Neural cell (in vitro differentiated cells): ENCODE data around the gene LHFPL2. TPM values are rescaled to one million over a fixed set of nuclear protein-coding genes. Genes with fewer than 3 reads are reported as not detected.

Source experiments
- H2AFZ ChIP-seq: fragments of 200-600, 300-800 bp; sonication (generic), shearing (Covaris generic); 2 replicates; pipeline ENCODE4 v1.6.0; 2014; ENCODE audit warnings: low read depth, mild to moderate bottlenecking, antibody characterized with exemption, low read length, moderate library complexity
- H3F3A ChIP-seq: fragments of 200-600 bp; shearing (Covaris generic); 2 replicates; pipeline ENCODE4 v1.6.1; 2016; ENCODE audit warnings: mild to moderate bottlenecking, moderate library complexity, mixed read lengths, antibody characterized with exemption, low read length; ENCODE audit not compliant: insufficient read depth, poor library complexity, severe bottlenecking
- H3K27ac ChIP-seq: fragments of 200-600, 300-800 bp; sonication (generic), shearing (Covaris generic); 2 replicates; pipeline ENCODE4 v1.5.1; 2014; ENCODE audit warnings: mild to moderate bottlenecking, low read length, moderate library complexity
- H3K27me3 ChIP-seq: fragments of 300-800, 200-600 bp; sonication (generic), shearing (Covaris generic); 2 replicates; pipeline ENCODE4 v1.6.0; 2014; ENCODE audit warnings: mild to moderate bottlenecking, low read depth, low read length, moderate library complexity; ENCODE audit not compliant: insufficient read depth
- H3K36me3 ChIP-seq: fragments of 300-800, 200-600 bp; sonication (generic), shearing (Covaris generic); 2 replicates; pipeline ENCODE4 v1.5.1; 2014; ENCODE audit warnings: mild to moderate bottlenecking, antibody characterized with exemption, low read length, moderate library complexity; ENCODE audit not compliant: insufficient read depth
- H3K4me2 ChIP-seq: fragments of 300-800, 200-600 bp; sonication (generic), shearing (Covaris generic); 2 replicates; pipeline ENCODE4 v1.6.0; 2014; ENCODE audit warnings: mild to moderate bottlenecking, low read length
- H3K4me3 ChIP-seq: fragments of 300-800, 200-600 bp; sonication (generic), shearing (Covaris generic); 2 replicates; pipeline ENCODE4 v1.5.1; 2014; ENCODE audit warnings: mild to moderate bottlenecking, low read length, moderate library complexity
- H3K79me2 ChIP-seq: fragments of 200-600 bp; shearing (Covaris generic); replicated peaks from 2 replicates; pipeline ENCODE4 v1.6.0; 2014; ENCODE audit warnings: mild to moderate bottlenecking, low read length, moderate library complexity; ENCODE audit not compliant: insufficient read depth
- H3K9ac ChIP-seq: fragments of 300-800, 200-600 bp; sonication (generic), shearing (Covaris generic); 2 replicates; pipeline ENCODE4 v1.6.1; 2016; ENCODE audit warnings: mild to moderate bottlenecking, low read length, mixed read lengths
- H3K9me2 ChIP-seq: fragments of 200-600 bp; shearing (Covaris generic); 2 replicates; pipeline ENCODE4 v1.6.1; 2016; ENCODE audit warnings: mild to moderate bottlenecking, low read length, mixed read lengths; ENCODE audit not compliant: insufficient read depth
- H3K9me3 ChIP-seq: fragments of 200-600, 300-800 bp; sonication (generic), shearing (Covaris generic); 2 replicates; pipeline ENCODE4 v1.6.1; 2016; ENCODE audit warnings: mild to moderate bottlenecking, mixed run types, low read length, moderate library complexity, mixed read lengths
- H4K20me1 ChIP-seq: fragments of 200-600 bp; shearing (Covaris generic); 2 replicates; pipeline ENCODE4 v1.6.1; 2016; ENCODE audit warnings: mild to moderate bottlenecking, mixed run types; ENCODE audit not compliant: insufficient read depth
- CTCF ChIP-seq: fragments of 450-650 bp; IDR thresholded peaks from 2 replicates; pipeline ENCODE4 v1.5.1; 2014; ENCODE audit warnings: antibody characterized with exemption, mild to moderate bottlenecking, moderate library complexity; ENCODE audit not compliant: poor library complexity, severe bottlenecking
- EP300 ChIP-seq: fragments of 450-650 bp; conservative IDR thresholded peaks from 2 replicates; pipeline ENCODE4 v1.6.1; 2014; ENCODE audit warnings: antibody characterized with exemption, mild to moderate bottlenecking, moderate library complexity; ENCODE audit not compliant: poor library complexity, severe bottlenecking
- EZH2 ChIP-seq: fragments of 200-600, 300-800 bp; shearing (Covaris generic), sonication (generic); IDR thresholded peaks from 2 replicates; pipeline ENCODE4 v1.6.1; 2014; ENCODE audit warnings: antibody characterized with exemption, low read length, borderline replicate concordance, mild to moderate bottlenecking; ENCODE audit not compliant: insufficient read depth, poor library complexity, severe bottlenecking
- MXI1 ChIP-seq: fragments of 450-650 bp; conservative IDR thresholded peaks from 2 replicates; pipeline ENCODE4 v1.6.1; 2014; ENCODE audit warnings: antibody characterized with exemption, mild to moderate bottlenecking; ENCODE audit not compliant: poor library complexity, severe bottlenecking
- POLR2AphosphoS5 ChIP-seq: IDR thresholded peaks from 2 replicates; pipeline ENCODE4 v1.6.1; 2012
- RAD21 ChIP-seq: fragments of 450-650 bp; conservative IDR thresholded peaks from 2 replicates; pipeline ENCODE4 v1.6.1; 2014; ENCODE audit warnings: antibody characterized with exemption, mild to moderate bottlenecking, moderate library complexity
- REST ChIP-seq: IDR thresholded peaks from 2 replicates; pipeline ENCODE4 v1.6.1; 2012; ENCODE audit warnings: borderline replicate concordance
- SMC3 ChIP-seq: fragments of 450-650 bp; conservative IDR thresholded peaks from 2 replicates; pipeline ENCODE4 v1.6.1; 2014; ENCODE audit warnings: antibody characterized with exemption, mild to moderate bottlenecking, moderate library complexity; ENCODE audit not compliant: poor library complexity
- TAF1 ChIP-seq: IDR thresholded peaks from 2 replicates; pipeline ENCODE4 v1.6.1; 2012; ENCODE audit warnings: low read depth
- polyA plus RNA-seq: library from polyadenylated mRNA; depleted of rRNA; stranded (reverse); fragments of >200 nt; gene quantifications from 2 replicates; pipeline ENCODE4 v1.2.3, GENCODE V29; 2014

LHFPL2 gene
- polyA plus RNA-seq, 1 donor from 2014 or later: 1.6 TPM

GRCh38 chr5:78560000-78560855 lies 88.3 kb downstream of the LHFPL2 start:
- H3K79me2 ChIP-seq: no peaks in the 10 kb centered on the region
- no peak overlapping the region for H3K4me3 ChIP-seq
- no peak overlapping the region for H2AFZ ChIP-seq
- H3K27ac ChIP-seq: no peak overlapping the region
- H3F3A ChIP-seq: no peaks in the 10 kb centered on the region
- TF ChIP-seq REST: no peak
- no peak for TF ChIP-seq EP300
- no peak for TF ChIP-seq POLR2AphosphoS5
- no peak for TF ChIP-seq EZH2
- TF ChIP-seq SMC3: no peak
- no peak for TF ChIP-seq MXI1
- TF ChIP-seq TAF1: no peak
- TF ChIP-seq RAD21: no peak
- no peak for TF ChIP-seq CTCF
- no peak overlapping the region for H3K4me2 ChIP-seq
- no peaks in the 10 kb centered on the region for H3K36me3 ChIP-seq
- no peaks in the 10 kb centered on the region for H3K27me3 ChIP-seq
- no peaks in the 10 kb centered on the region for H4K20me1 ChIP-seq
- H3K9ac ChIP-seq: no peak overlapping the region
- no peaks in the 10 kb centered on the region for H3K9me3 ChIP-seq
- no peaks in the 10 kb centered on the region for H3K9me2 ChIP-seq

GRCh38 chr5:78557601-78558000 lies 91.0 kb downstream of the LHFPL2 start:
- Histone ChIP-seq H2AFZ (no peak overlapping the region), H4K20me1 (no peaks in the 10 kb centered on the region), H3K9ac (no peak overlapping the region), H3K9me3 (no peaks in the 10 kb centered on the region), H3K27ac (no peak overlapping the region), H3K27me3 (no peaks in the 10 kb centered on the region), H3F3A (no peaks in the 10 kb centered on the region), H3K79me2 (no peaks in the 10 kb centered on the region), H3K4me2 (no peak overlapping the region), H3K4me3 (no peak overlapping the region), H3K9me2 (no peaks in the 10 kb centered on the region), H3K36me3 (no peaks in the 10 kb centered on the region)
- no peak for TF ChIP-seq EP300
- TF ChIP-seq EZH2: no peak
- TF ChIP-seq POLR2AphosphoS5: no peak
- TF ChIP-seq TAF1: no peak
- TF ChIP-seq SMC3: no peak
- TF ChIP-seq REST: no peak
- no peak for TF ChIP-seq RAD21
- no peak for TF ChIP-seq CTCF
- TF ChIP-seq MXI1: no peak
